IPS-NIHi7 (cell line): ENCODE data around the gene THRA.
"Not testable (repeated sequence)": the region's sequence is repeated elsewhere in the genome, so short reads cannot be mapped to it uniquely, and the experiment has no call there.

Source experiments
- DNase-seq: peaks from one replicate; pipeline ENCODE4 v3.0.0; 2012; ENCODE audit warnings: mixed read lengths; ENCODE audit errors: extremely low spot score

THRA gene

DNA sequence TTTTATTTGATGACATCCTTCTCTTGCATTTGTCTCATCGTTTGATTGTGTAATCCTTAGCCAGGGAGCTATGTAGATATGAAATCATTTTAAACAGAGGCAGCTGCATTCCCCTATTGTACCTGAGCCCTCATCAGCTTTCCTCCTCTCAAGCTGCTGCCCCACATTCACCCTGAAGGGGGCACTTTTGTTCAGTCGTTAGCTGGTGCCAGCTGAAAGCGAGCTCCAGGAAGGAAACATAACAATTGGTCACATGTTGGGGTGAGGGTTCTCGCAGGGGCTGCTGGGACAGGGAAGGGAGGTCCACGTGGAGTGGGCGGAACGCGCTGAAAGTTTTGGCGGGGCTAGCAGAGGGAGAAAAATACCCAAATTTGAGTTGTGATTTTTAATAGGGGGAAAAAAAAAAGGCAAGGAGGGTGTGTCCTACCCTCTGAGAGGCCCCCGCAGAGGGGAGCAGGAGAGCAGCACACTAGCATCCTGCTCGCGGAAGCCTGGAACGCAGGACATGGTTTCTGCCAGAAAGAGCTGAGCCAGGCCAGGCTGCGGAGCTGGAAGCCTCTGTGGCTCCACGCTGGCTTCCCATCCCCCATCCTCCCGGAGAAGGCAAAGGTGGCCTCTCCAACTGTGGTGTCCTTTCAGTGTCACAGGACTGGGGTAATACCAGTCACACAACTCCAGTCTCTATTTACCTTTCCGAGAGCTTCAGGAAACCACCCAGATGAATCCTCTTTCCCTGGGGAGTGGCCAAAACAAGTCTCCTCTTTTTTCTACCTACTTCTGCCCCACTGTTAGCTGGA is 50.5 kb downstream of the THRA start:
- DNase-seq, result peak; percentile 89

DNA sequence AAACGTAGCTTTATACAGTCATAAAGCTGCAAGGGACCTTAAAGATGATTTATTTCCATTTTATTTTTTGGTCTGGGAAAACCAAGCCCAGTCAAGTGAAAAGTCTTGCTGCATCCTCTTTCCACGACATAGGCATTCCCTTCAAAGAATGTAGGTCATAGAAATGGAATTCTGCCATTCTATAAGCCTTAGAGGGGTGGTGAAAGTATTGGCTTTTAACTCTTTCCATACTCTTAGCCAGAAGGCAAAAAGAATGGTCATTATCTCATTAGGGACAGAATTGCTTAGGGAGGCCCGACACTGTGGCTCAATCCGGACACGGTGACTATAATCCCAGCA is 51.1 kb downstream of the THRA start:
- no peak for DNase-seq

DNA sequence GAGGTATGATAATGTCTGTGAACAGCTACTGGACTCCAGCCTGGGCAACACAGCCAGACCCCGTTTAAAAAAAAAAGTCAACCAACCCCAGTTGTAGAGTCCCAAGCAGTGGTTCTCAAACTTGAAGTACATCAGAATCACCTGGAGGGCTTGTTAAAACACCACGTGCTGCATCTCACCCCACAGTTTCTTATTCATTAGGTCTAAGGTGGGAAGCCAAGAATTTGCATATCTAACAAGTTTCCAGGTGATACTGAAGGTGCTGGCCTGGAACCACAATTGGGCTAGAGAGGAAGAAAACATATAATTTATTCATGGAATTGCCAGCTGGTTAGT is 52.3 kb downstream of the THRA start:
- no peak for DNase-seq

DNA sequence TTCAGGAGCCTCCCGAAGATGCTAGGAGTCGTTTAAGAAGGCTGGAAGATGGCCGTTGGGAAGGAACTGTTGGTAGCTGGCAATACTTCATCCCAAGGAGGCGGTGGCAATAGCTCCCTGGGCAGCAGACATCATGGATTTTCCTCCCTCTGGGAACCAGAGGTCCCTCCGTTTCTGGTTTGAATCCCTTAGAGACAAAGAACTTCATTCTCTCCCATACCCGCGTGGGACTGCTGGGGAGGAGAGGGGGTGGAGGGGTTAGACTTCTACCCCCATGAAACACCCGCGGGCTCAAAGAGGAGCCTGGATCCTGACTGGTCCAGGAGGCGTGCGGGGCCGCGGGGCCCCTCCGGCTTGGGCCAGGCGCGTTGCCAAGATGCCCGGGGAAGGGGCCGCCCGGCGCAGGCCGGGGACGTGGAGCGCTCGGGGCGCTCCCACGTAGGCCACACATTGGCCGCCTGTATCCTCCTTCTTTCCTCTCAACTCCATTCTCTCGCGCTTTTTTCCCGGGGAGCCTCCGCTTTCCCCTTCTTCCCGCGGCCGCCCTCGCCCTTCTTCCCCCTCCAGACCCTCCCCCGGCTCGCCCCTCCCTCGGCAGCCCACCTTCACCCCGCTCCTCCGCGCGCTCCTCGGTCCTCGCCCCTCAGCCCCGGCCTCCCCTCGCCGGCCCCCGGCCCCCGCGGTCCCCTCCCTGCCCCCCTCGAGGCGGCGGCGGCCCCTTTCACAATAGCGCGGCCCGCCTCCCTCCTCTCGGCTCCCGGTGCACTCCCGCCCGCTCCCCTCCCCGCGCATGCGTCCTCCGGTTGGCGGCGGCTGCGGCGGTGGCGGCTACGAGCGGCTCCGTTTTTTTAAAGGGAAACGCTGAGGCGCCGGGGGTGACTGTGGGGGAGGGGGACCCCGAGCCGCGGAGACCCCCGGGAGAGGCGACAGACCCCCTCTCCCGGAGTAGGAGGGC is 58.7 kb downstream of the THRA start, which contains the start of gene MSL1:
TSS of gene MSL1 (plus strand) at position 791 of the 955 bp plus-strand sequence. CDS start 642 bp downstream, outside the sequence.
- DNase-seq, result peak; percentile 83

DNA sequence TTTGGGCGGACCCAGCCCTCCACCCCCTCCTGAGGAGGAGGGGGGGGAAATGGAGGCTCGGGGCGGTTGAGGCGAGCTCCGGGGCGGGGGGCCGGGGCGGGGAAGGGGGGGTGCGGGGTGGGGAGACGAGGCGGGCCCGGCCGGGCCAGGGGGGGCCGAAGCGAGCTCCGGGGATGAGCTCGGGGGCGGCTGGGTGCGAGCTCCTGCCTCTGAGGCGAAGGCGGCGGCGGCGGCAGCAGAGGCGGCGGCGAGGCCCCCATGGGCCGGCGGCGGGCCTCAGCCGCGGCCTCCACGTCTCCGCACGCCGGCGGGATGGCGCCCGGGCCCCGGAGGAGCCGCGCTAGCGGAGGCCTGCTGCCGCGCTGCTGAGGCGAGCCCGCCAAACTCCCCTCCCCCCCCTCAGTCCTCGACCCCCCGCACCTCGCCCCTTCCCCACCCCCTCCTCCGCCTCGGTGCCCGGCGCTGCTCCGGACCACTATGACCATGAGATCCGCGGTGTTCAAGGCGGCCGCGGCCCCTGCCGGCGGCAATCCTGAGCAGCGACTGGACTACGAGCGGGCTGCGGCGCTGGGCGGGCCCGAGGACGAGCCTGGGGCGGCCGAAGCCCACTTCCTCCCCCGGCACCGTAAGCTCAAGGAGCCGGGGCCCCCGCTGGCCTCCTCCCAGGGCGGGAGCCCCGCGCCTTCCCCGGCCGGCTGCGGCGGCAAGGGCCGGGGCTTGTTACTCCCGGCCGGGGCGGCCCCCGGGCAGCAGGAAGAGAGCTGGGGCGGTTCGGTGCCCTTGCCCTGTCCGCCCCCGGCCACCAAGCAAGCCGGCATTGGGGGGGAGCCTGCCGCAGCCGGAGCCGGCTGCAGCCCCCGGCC is 59.6 kb downstream of the THRA start:
- peak; percentile 59 for DNase-seq

DNA sequence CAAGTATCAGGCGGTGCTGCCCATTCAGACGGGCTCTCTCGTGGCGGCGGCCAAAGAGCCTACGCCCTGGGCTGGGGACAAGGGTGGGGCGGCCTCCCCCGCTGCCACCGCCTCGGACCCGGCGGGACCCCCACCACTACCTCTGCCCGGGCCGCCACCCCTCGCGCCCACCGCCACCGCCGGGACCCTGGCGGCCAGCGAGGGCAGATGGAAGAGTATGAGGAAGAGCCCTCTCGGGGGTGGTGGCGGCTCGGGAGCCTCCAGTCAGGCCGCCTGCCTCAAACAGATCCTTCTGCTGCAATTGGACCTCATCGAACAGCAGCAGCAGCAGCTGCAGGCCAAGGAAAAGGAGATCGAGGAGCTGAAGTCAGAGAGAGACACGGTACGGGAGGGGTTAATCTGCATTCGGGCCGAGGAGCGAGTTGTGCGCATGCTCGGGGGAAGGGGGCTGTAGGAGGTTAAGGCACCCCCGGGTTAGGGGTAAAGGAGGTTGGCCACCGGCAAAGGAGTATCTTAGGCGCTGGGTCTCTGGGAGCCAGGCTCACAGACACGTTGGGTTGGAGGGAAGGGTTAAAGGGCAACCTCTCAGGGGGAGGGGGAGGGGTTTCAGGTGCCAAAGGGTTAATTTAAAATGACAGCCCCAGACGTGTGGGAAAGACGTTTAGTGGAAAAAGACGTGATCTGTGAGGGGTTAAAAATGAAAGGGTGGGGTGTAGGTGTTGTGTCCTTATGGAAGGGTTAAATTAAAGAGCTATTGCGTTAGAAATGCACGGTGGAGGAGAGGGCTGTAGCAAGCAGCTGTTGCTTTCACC is 60.4 kb downstream of the THRA start:
- peak; percentile 74 for DNase-seq

DNA sequence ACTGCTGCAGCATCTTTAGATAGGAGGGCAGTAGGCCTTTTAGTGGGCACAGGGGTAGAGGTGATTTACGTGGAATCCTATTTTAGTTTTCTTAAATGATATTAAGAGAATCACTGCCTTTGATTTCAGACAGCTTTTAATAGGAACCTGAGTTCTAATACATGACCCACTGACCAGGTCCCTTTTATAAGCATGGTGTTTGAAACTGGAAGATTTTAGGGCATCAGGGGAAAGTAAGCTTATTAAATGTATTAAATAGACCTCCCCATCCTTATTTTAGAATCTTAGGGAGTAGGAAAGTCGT is 61.0 kb downstream of the THRA start:
- DNase-seq, result no peak

DNA sequence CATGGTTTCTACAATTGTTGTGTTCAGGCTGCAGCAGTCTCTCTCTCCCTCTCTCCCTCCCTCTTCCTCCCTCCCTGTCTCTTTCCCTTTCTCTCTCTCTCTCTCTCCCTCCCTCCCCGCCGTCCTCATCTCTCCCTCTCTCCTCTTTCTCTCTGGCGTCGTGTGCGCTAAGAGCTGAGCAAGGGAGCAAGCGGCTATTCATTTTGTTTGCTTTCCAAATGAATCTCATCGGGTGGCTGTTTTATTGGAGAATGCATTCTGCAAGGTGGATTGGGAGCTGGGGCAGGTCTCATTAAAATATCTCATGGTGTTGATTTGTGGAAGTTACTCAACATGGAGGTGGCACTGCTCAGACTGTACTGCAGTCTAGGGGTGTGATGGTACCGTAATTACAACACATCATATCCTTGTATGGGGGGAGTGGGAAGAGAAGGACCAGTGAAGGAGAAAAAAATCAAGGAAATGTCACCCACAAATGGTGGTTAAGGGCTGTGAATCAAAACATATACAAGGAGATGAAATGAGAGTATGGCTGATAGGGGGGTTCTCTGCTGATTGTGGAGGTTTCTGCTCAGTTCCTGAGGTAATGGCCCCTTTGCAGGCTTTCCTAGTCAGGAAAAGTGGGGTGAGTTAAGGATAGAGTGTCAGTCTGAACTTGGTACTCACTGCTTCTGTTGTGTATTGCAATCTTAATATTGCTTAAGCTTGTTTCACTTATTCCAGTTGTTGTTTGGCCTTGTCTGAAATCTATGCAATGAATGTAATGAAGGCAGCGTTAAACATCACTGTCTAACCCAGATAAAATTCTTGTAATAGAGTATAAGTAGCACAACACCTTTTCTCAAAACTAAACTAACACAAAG is 61.7 kb downstream of the THRA start:
- no peak for DNase-seq

DNA sequence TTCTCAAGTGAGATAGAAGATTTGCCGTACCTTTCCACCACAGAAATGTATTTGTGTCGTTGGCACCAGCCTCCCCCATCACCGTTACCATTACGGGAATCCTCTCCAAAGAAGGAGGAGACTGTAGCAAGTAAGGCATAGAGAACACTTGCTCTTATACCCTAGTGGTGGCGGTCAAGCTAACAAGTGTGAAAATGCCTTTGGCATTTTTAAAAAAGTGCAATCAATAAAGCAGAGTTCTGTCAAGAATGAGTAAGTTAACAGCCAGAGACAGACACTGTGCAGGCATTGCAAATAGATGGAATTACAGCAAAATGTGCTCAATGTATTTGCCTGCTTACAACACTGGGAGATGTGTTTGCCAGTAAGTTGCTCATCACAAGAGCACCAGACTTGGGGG is 66.7 kb downstream of the THRA start:
- DNase-seq, result no peak

DNA sequence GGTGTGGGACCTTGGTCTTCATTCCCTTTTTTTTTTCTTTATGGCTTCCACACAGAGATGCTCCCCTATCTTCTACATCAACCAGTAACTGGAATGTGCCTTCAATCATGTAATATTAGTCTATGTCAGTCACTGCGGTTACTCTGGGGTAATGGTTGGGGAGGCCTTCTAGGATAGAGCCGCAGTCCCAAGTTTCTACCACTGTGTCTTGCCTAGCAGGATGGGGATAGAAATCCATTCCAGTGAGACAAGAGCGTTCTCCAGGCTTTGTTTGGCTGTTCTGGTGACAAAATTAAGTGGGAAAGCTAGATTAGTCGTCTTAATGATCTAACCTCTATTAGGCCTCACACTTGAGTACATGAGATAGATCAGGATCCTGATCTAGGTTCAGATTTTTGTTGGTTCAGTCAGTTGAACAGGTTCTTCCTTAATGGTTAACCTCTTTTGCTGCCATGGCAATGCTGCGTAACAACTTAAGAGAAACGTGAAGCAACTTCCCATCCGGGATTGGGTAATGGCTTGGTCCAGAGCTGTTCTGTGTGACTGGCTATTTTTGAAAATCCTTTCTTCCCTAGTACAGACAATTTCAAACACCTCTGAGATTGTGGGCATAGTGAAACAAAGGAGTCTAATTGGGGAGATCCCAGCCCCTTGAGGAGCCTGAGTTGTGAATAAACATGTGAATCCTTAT is 67.7 kb downstream of the THRA start:
- no peak for DNase-seq

DNA sequence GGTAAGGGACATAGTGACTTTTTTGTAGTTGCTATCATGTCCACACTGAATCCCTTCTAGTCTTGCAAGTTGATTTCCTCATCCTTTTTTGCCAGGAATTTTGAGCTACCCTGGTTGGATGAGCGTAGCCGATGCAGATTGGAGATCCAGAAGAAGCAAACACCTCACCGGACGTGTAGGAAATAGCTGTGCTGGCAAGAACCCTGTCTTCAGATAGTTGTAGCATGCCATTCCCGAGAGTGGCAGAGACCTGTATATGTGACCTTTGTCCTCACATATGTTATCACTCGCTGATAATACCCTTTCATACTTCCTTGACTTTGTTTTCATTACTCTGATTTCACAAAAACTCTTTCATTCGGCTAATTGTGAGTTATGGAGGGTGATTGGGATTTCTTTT is 71.4 kb downstream of the THRA start:
- DNase-seq, result no peak

DNA sequence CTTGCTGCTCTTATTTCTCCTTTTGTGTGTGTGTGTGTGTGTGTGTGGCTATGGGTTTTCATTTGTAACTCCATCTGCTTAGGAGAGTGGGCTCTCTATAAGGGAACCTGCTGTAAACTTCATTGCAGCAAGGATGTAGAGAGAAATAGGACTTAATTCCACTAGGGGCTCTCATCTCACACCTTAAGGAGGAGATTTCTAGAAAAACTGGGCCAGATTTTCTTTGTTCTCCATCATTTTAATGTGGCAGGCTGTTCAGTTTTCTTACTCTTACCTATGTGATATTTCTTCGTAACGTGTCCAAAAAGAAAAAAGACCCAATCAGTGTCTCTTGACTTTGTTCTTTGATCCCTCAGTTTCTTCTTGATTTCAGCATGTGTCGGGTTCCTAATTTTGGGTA is 73.1 kb downstream of the THRA start:
- no peak for DNase-seq

DNA sequence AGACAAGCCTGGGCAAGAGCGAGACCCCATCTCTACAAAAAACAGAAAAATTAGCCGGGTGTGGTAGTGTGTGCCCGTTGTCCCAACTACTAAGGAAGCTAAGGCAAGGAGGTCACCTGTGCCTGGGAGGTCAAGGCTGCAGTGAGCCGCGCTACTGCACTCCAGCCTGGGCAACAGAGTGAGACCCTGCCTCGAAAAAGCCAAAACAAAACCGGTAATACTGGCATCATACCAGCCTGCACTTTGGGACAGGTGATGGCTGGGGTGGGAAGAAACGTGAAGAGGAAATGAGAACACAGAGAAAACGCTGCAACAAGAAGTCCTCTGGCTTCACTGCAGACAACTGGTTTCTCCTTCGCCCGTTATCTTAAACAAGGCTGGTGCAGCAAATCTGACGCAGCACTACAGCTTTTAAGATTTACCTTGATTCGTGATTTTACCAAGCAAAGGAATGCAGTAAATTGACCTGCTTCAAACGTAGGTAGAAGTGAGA is 76.8 kb downstream of the THRA start:
- peak; percentile 12 for DNase-seq

DNA sequence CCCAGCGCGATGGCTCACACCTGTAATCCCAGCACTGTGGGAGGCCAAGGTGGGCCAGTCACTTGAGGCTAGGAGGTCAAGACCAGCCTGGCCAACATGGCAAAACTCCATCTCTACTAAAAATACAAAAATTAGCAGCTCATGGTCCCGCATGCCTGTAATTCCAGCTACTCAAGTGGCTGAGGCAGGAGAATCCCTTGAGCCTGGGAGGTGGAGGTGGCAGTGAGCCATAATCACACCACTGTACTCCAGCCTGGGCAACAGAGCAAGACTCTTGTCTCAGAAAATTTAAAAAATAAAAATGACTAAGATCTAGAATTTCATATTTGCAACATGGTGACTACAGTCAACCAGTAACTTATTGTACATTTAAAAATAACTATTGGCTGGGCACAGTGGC is 80.4 kb downstream of the THRA start:
- not testable (repeated sequence) for DNase-seq
